Kidney (tissue), 14 donors: ENCODE results near the gene TRIM44. TPM values are rescaled to one million over a fixed set of nuclear protein-coding genes. Genes with fewer than 3 reads are reported as not detected.
A peak's percentile ranks its signal among the peaks of the same experiment; 100 is the strongest.

ENCODE experiments used
- DNase-seq, 5 donors: peaks; one replicate each; pipeline ENCODE4 v3.0.0-alpha.2; 2013 to 2020
- FAIRE-seq: peaks from 2 replicates; lab custom pipeline; 2012; peaks lifted over from hg19 to GRCh38; lab: Jason Lieb, UNC
- H3K27ac ChIP-seq, 2 donors: one replicate each; pipeline ENCODE4 v1.7.0; 2013; ENCODE audit warnings: low read depth in 2 of 2, low read length in 2 of 2, inconsistent platforms in 1 of 2
- H3K27me3 ChIP-seq: one replicate; pipeline ENCODE4 v1.7.1; 2013; ENCODE audit warnings: low read length, inconsistent platforms; ENCODE audit not compliant: control insufficient read depth, insufficient read depth
- H3K36me3 ChIP-seq, 3 donors: one replicate each; pipeline versions ENCODE4 v1.7.0 to v1.7.1; 2013; ENCODE audit warnings: low read length in 3 of 3, control low read depth in 1 of 3, inconsistent platforms in 1 of 3; ENCODE audit not compliant: insufficient read depth in 3 of 3, control insufficient read depth in 2 of 3
- H3K4me1 ChIP-seq, 3 donors: one replicate each; pipeline versions ENCODE4 v1.7.0 to v1.7.1; 2013; ENCODE audit warnings: low read length in 3 of 3, inconsistent platforms in 1 of 3, low read depth in 1 of 3; ENCODE audit not compliant: control insufficient read depth in 2 of 3, insufficient read depth in 2 of 3
- H3K4me3 ChIP-seq, 3 donors: one replicate each; pipeline versions ENCODE4 v1.7.0 to v1.8.1; 2013; ENCODE audit warnings: low read length in 3 of 3, control low read depth in 1 of 3, inconsistent platforms in 1 of 3
- H3K9ac ChIP-seq, 3 donors: one replicate each; pipeline versions ENCODE4 v1.7.0 to v1.7.1; 2013; ENCODE audit warnings: low read length in 3 of 3, control low read depth in 1 of 3, inconsistent platforms in 1 of 3
- H3K9me3 ChIP-seq, 3 donors: one replicate each; pipeline versions ENCODE4 v1.7.0 to v1.7.1; 2013; ENCODE audit warnings: low read length in 3 of 3, control low read depth in 1 of 3, inconsistent platforms in 1 of 3; ENCODE audit not compliant: control insufficient read depth in 2 of 3, insufficient read depth in 1 of 3
- intact Hi-C: fragments of 100-400 bp; cut with DNase I; formaldehyde crosslinking; loops from one replicate; pipeline ENCODE4 v1.11.1; 2022
- polyA plus RNA-seq: library from polyadenylated mRNA; stranded (reverse); fragments of 350-450 nt; fragmentation: Illumina TruSeq; extraction: RNeasy Lipid Tissue Mini Kit (QIAGEN cat#74804); gene quantifications from one replicate; pipeline ENCODE4 v1.2.3, GENCODE V29; 2014; ENCODE audit warnings: low read depth, low replicate concordance; ENCODE audit not compliant: insufficient read depth
- total RNA-seq: library from RNA; stranded (reverse); fragmentation: NEBNext Ultra II Directional; extraction: Animal tissue kit (Norgen Biotek cat#: 25700); gene quantifications from one replicate; pipeline ENCODE4 v1.2.1, GENCODE V29; 2021
- TF ChIP-seq, protein P1 (sequence below): IDR thresholded peaks from 3 replicates; pipeline ENCODE4 v1.5.1; 2012; ENCODE audit warnings: mild to moderate bottlenecking, moderate library complexity, borderline replicate concordance; ENCODE audit not compliant: insufficient read depth; ENCODE audit errors: extremely low read depth
- donor health status: control.
- donor health status: control.
- donor health status: control.
- donor health status: control.
- donor health status: control.
- donor health status: DM: yes; HTN: yes; CAD: no.
- donor health status: Normal renal cell carcinoma (clear cell type).

Gene TRIM44
- total and polyA plus RNA-seq, 2 donors from 2014 or later, result 14.5 to 88.9 TPM

DNA sequence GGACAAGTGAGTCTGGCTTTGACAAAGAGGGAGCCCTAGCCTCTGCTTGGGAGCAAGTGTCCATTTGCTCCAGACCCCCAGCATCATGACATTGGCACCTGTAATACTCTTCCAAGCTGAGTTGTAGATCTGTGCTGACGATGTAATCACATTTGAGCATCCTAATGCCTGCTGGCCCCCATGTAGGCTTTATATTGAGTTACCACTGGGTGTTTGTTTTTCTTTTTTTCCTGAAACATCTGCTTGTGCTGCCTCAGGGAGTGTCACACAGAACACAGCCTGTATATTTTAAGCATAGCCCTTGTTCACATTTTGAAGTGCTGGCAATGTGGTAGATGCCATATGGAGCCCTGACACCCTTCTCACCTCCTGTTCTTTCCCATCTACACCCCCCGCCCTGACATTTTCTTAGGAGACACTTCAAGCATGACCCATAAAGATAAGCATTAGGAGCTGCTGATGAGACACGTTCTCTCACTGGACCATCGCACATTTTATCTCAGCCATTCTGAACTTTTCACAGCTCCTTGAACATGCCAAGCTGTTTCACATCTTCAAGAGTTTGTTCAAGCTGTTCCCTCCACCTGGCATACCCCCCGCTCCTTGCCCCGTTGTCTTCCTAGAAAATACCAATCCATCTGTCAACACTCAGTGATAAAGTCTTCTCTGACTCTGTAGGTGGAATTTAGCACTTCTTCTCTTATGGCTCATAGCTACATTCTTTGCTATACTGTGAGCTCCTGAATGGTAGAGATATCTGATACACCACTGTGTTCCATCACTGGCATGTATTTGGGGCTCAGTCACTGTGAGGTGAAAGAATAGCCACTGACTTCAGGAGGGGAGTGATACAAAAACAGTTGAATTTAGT is 128.7 kb downstream of the TRIM44 start:
- Histone ChIP-seq H3K27ac (no peak overlapping the region), H3K27me3 (no peaks in the 10 kb centered on the region), H3K36me3 (no peaks in the 10 kb centered on the region), H3K4me1 (peaks cover 3 to 12% (median 10%) of the 10 kb centered on the region in 3 donors), H3K9ac (no peak overlapping the region), H3K9me3 (no peaks in the 10 kb centered on the region), H3K4me3 (no peak overlapping the region)
- DNase-seq (peak in 1 of 5 donors; percentile 21), FAIRE-seq (no peak)
- TF ChIP-seq, protein P1, sequence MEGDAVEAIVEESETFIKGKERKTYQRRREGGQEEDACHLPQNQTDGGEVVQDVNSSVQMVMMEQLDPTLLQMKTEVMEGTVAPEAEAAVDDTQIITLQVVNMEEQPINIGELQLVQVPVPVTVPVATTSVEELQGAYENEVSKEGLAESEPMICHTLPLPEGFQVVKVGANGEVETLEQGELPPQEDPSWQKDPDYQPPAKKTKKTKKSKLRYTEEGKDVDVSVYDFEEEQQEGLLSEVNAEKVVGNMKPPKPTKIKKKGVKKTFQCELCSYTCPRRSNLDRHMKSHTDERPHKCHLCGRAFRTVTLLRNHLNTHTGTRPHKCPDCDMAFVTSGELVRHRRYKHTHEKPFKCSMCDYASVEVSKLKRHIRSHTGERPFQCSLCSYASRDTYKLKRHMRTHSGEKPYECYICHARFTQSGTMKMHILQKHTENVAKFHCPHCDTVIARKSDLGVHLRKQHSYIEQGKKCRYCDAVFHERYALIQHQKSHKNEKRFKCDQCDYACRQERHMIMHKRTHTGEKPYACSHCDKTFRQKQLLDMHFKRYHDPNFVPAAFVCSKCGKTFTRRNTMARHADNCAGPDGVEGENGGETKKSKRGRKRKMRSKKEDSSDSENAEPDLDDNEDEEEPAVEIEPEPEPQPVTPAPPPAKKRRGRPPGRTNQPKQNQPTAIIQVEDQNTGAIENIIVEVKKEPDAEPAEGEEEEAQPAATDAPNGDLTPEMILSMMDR, result no peak
- intact Hi-C loops, result no loop called here

DNA sequence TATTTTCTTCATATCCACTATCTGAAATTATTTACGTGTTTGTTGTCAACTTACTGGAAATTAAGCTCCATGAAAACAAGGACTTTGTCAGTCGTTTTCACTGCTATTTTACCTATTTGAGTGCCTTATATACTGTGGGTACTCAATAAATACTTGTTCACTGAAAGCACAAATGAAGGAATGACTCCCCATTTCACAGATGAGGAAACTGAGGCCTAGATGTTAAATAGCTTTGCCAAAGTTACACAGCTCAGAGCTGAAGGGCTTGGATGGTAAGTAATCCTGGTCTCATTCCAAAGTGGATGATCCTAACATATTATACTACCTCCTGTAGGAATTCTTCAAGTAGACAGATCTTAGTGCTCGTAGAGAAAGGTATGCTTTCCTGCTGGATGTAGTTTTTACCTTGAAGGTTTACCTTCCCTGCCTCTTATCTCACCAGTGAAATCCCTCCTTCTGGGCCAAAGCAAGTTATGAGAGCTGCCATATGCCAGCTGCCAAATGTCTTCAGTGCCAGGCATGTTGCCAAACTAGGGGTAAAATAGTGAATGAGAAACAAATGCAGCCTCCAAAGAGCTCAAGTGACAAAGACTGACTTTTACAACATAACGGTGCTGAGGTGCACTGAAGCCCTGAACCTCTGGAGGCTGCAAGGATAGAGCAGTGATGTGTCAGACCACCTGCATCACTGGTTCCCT is 129.7 kb downstream of the TRIM44 start:
- TF ChIP-seq, protein P1, result no peak
- no peak overlapping the region for H3K9ac ChIP-seq
- H3K27ac ChIP-seq, result no peak overlapping the region
- DNase-seq (no peak), FAIRE-seq (no peak)
- H3K36me3 ChIP-seq, result no peaks in the 10 kb centered on the region
- no peaks in the 10 kb centered on the region for H3K27me3 ChIP-seq
- intact Hi-C loops, result no loop called here
- peaks cover 0 to 8% (median 8%) of the 10 kb centered on the region in 3 donors for H3K4me1 ChIP-seq
- no peaks in the 10 kb centered on the region for H3K9me3 ChIP-seq
- no peak overlapping the region for H3K4me3 ChIP-seq

DNA sequence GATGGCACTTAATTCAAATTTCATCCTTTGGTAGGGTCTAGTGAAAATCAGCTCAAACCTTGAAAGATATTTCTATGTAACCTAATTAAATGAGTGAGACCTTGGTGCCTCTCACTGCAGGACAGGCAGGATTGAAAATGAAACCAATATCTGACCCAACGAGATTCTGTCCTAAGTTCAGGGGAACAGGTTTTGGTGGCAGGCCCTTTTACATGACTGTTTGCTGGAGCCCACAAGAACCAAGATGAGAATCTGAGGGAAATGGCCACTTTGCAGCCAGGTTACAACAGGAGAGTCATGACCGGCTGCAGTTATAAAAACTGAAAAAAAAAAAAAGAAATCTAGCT is 130.2 kb downstream of the TRIM44 start:
- Histone ChIP-seq H3K9me3 (no peaks in the 10 kb centered on the region), H3K36me3 (no peaks in the 10 kb centered on the region), H3K4me1 (peaks cover 0 to 6% (median 5%) of the 10 kb centered on the region in 3 donors), H3K27me3 (no peaks in the 10 kb centered on the region), H3K27ac (no peak overlapping the region), H3K4me3 (no peak overlapping the region), H3K9ac (no peak overlapping the region)
- TF ChIP-seq, protein P1, result no peak
- intact Hi-C loops, result no loop called here
- DNase-seq (no peak), FAIRE-seq (no peak)
